Esophagus muscularis mucosa (tissue), 4 donors: ENCODE data around the gene CRYL1.

ENCODE experiments used
- EP300 ChIP-seq: sonication (generic); formaldehyde crosslinking; IDR thresholded peaks from one replicate; pipeline ENCODE4 v1.6.1; 2017; ENCODE audit warnings: antibody characterized with exemption
- POLR2A ChIP-seq: fragments of 450-650 bp; IDR thresholded peaks from one replicate; pipeline ENCODE4 v1.6.1; 2017; ENCODE audit warnings: antibody characterized with exemption, moderate library complexity, mild to moderate bottlenecking, low read depth
- POLR2AphosphoS5 ChIP-seq, 2 donors: sonication (generic); formaldehyde crosslinking; IDR thresholded peaks; one replicate each; pipeline ENCODE4 v1.6.1; 2017; ENCODE audit warnings: antibody characterized with exemption in 2 of 2
- TF ChIP-seq, protein P1 (sequence below), 3 experiments: fragments of 200-600 bp in 2 of 3; fragments of 450-650 bp in 1 of 3; sonication (generic) in 2 of 3; IDR thresholded peaks; one replicate each; pipeline ENCODE4 v1.5.1; 2017 to 2019; ENCODE audit warnings: antibody characterized with exemption in 3 of 3, mild to moderate bottlenecking in 2 of 3, moderate library complexity in 1 of 3

DNA sequence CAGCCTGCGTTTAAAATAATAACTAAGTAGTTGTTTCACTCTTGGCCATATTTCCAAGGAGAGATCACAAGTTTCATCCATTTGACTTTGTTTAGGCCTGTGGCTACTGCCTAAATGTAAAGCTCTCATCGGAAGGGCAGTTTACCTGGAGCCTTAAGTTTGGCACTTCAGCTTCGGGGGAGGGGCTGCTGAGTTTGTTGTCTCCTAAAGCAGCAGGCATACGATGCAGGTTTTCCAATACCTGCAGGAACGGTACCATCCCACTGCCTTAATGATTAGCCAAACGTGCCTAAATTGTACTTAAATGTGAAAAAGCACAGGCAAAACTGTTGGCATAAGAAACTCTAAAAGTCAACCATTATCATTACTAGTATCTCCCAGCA, 63.1 kb downstream of the CRYL1 start:
- TF ChIP-seq EP300 (no peak), POLR2A (no peak), POLR2AphosphoS5 (IDR thresholded peaks at IDR 0.05) (no peak)
- TF ChIP-seq, protein P1, sequence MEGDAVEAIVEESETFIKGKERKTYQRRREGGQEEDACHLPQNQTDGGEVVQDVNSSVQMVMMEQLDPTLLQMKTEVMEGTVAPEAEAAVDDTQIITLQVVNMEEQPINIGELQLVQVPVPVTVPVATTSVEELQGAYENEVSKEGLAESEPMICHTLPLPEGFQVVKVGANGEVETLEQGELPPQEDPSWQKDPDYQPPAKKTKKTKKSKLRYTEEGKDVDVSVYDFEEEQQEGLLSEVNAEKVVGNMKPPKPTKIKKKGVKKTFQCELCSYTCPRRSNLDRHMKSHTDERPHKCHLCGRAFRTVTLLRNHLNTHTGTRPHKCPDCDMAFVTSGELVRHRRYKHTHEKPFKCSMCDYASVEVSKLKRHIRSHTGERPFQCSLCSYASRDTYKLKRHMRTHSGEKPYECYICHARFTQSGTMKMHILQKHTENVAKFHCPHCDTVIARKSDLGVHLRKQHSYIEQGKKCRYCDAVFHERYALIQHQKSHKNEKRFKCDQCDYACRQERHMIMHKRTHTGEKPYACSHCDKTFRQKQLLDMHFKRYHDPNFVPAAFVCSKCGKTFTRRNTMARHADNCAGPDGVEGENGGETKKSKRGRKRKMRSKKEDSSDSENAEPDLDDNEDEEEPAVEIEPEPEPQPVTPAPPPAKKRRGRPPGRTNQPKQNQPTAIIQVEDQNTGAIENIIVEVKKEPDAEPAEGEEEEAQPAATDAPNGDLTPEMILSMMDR (IDR thresholded peaks at IDR 0.05): no peak
